ENCODE data around the gene AFF3. TPM values are rescaled to one million over a fixed set of nuclear protein-coding genes. Genes with fewer than 3 reads are reported as not detected.

AFF3 gene
- total RNA-seq, 1 experiment from 2014 or later, result 0.61 TPM

GRCh38 chr2:99576775-99577174 lies 565.6 kb downstream of the AFF3 start:
- no peaks in the 10 kb centered on the region for H3K36me3 ChIP-seq (ENCODE audit: control insufficient read depth in 1 of 2, insufficient read depth in 2 of 2, low read length in 2 of 2)
- H2AFZ ChIP-seq (ENCODE audit: low read depth, low read length, poor library complexity, severe bottlenecking), result no peak overlapping the region
- intact Hi-C loops (cut with micrococcal nuclease), result no loop called here
- BruUV-seq (replicated peaks), result no TSS peak
- TF ChIP-seq CBX3 (IDR thresholded peaks at IDR 0.05; ENCODE audit: low read depth) (no peak), ZNF274 (IDR thresholded peaks at IDR 0.05; ENCODE audit: low read depth, low read length) (no peak), CEBPB (IDR thresholded peaks at IDR 0.05; ENCODE audit: low read depth) (no peak), ZBTB33 (IDR thresholded peaks at IDR 0.05; ENCODE audit: extremely low read depth, insufficient replicate concordance, low read length) (no peak)
- no peaks in the 10 kb centered on the region for H3K79me2 ChIP-seq (ENCODE audit: insufficient read depth, low read length)
- no peak for ATAC-seq
- no peak for DNase-seq (ENCODE audit: low read depth, low spot score)
- H4K20me1 ChIP-seq (ENCODE audit: insufficient read depth), result no peaks in the 10 kb centered on the region
- peaks cover 20% of the 10 kb centered on the region for H3K27me3 ChIP-seq (ENCODE audit: insufficient read depth, low read length)
- no peak overlapping the region for H3K4me2 ChIP-seq (ENCODE audit: low read length)
- H3K9me3 ChIP-seq (ENCODE audit: control insufficient read depth in 1 of 2, insufficient read depth in 1 of 2, low read depth in 1 of 2, low read length in 2 of 2), result no peaks in the 10 kb centered on the region
- H3K9me2 ChIP-seq (ENCODE audit: insufficient read depth), result no peaks in the 10 kb centered on the region
- POLR2A ChIA-PET, result no interaction called here
- no peaks in the 10 kb centered on the region for H3K4me1 ChIP-seq (ENCODE audit: control insufficient read depth in 1 of 2, insufficient read depth in 2 of 2, low read length in 2 of 2)
- H3K9ac ChIP-seq (ENCODE audit: low read length), result no peak overlapping the region
- H3K4me3 ChIP-seq (replicated peaks in 1 of 2; ENCODE audit: low read depth in 1 of 2, low read length in 2 of 2), result no peak overlapping the region
- H3K27ac ChIP-seq (ENCODE audit: low read depth, low read length), result no peak overlapping the region
- CTCF ChIA-PET, result no interaction called here
- RAD21 ChIA-PET (ENCODE audit: low non-redundant PET in 1 of 2, low total read pairs in 2 of 2, uncharacterized antibody in 2 of 2, unreplicated experiment in 2 of 2), result no interaction called here

DNA sequence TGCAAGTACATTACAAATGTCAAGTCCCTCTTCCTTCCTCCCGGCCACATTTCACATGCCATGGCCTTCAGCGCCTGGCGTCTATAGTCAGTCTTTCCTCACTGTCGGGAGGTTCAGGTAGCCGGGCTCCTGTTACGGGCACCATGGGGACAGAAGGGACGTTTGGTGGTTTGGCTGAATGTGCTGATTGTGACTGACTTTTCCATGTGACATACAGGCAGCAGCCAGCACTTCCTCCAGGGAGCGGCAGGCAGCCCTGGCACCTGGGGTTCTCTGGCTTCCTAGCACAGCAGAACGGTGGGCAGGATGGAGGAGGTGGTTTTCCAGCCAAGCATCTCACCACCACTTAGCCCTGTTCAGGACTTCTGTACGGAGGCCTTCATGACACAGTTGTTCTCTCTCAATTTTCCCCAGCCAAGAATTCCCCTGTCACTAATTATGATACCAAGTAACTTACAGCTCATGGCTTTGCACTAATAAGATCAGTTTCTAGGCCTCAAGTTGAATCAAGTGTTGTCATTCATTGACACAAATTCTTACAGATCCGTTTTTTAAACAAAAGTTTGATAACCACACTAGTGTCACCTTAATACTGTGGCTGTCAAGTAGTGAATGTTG lies 568.6 kb downstream of the AFF3 start:
- Histone ChIP-seq H3K9me3 (ENCODE audit: control insufficient read depth in 1 of 2, insufficient read depth in 1 of 2, low read depth in 1 of 2, low read length in 2 of 2) (no peaks in the 10 kb centered on the region), H4K20me1 (ENCODE audit: insufficient read depth) (no peaks in the 10 kb centered on the region), H3K27ac (ENCODE audit: low read depth, low read length) (no peak overlapping the region), H3K4me3 (replicated peaks in 1 of 2; ENCODE audit: low read depth in 1 of 2, low read length in 2 of 2) (no peak overlapping the region), H3K4me2 (ENCODE audit: low read length) (no peak overlapping the region), H2AFZ (ENCODE audit: low read depth, low read length, poor library complexity, severe bottlenecking) (no peak overlapping the region), H3K36me3 (ENCODE audit: control insufficient read depth in 1 of 2, insufficient read depth in 2 of 2, low read length in 2 of 2) (no peaks in the 10 kb centered on the region), H3K9me2 (ENCODE audit: insufficient read depth) (no peaks in the 10 kb centered on the region), H3K27me3 (ENCODE audit: insufficient read depth, low read length) (peaks cover 28% of the 10 kb centered on the region), H3K9ac (ENCODE audit: low read length) (no peak overlapping the region), H3K79me2 (ENCODE audit: insufficient read depth, low read length) (no peaks in the 10 kb centered on the region), H3K4me1 (ENCODE audit: control insufficient read depth in 1 of 2, insufficient read depth in 2 of 2, low read length in 2 of 2) (no peaks in the 10 kb centered on the region)
- BruUV-seq (replicated peaks), result no TSS peak
- intact Hi-C loops (cut with micrococcal nuclease), result no loop called here
- RAD21 ChIA-PET (ENCODE audit: low non-redundant PET in 1 of 2, low total read pairs in 2 of 2, uncharacterized antibody in 2 of 2, unreplicated experiment in 2 of 2), result no interaction called here
- POLR2A ChIA-PET, result no interaction called here
- TF ChIP-seq ZBTB33 (IDR thresholded peaks at IDR 0.05; ENCODE audit: extremely low read depth, insufficient replicate concordance, low read length), result no peak
- TF ChIP-seq YY1 (IDR thresholded peaks at IDR 0.05; ENCODE audit: extremely low read depth, insufficient replicate concordance, low read depth, low read length), result no peak
- ATAC-seq (no peak), DNase-seq (ENCODE audit: low read depth, low spot score) (no peak)
- CTCF ChIA-PET, result interaction anchor here (0.5 kb wide), 1 partner anchor 10 kb away, joined by 3 read pairs; no protein-coding TSS in a partner anchor

Data from HCT116 (cell line).